HL-60 (cell line): Measurements from ENCODE around the gene MAGED1.

Experiments
- DNase-seq, 2 experiments: peaks; one replicate each; pipeline ENCODE4 v3.0.0-alpha.2; 2010 to 2020; ENCODE audit warnings: low read depth in 1 of 2, low spot score in 1 of 2
- H3K27ac ChIP-seq: fragments of 250-450 bp; sonication (Bioruptor Pico); replicated peaks from 2 replicates; pipeline ENCODE4 v1.5.1; 2020; ENCODE audit warnings: mild to moderate bottlenecking, moderate library complexity
- H3K27me3 ChIP-seq: fragments of 250-450 bp; sonication (Bioruptor Pico); 2 replicates; pipeline ENCODE4 v1.5.1; 2021; ENCODE audit warnings: mild to moderate bottlenecking, moderate library complexity; ENCODE audit not compliant: insufficient read depth, poor library complexity, severe bottlenecking
- H3K4me3 ChIP-seq: replicated peaks from 2 replicates; pipeline ENCODE4 v1.5.1; 2011; ENCODE audit warnings: mild to moderate bottlenecking, control low read depth, low read length; ENCODE audit not compliant: insufficient read depth
- GABPA ChIP-seq: IDR thresholded peaks from 2 replicates; pipeline ENCODE4 v1.6.1; 2012; ENCODE audit warnings: low read depth
- POLR2AphosphoS5 ChIP-seq: IDR thresholded peaks from 2 replicates; pipeline ENCODE4 v1.6.1; 2012; ENCODE audit warnings: low read depth
- SPI1 ChIP-seq: IDR thresholded peaks from 2 replicates; pipeline ENCODE4 v1.6.1; 2012; ENCODE audit warnings: low read depth, mild to moderate bottlenecking, borderline replicate concordance
- TF ChIP-seq, protein P1 (sequence below): IDR thresholded peaks from one replicate; pipeline ENCODE4 v1.5.1; 2011; ENCODE audit warnings: low read length, control low read depth, inconsistent platforms; ENCODE audit not compliant: insufficient read depth
- TF ChIP-seq, protein P2 (sequence below): IDR thresholded peaks from 2 replicates; pipeline ENCODE4 v1.6.1; 2012; ENCODE audit warnings: low read depth; ENCODE audit not compliant: insufficient replicate concordance

Gene MAGED1

DNA sequence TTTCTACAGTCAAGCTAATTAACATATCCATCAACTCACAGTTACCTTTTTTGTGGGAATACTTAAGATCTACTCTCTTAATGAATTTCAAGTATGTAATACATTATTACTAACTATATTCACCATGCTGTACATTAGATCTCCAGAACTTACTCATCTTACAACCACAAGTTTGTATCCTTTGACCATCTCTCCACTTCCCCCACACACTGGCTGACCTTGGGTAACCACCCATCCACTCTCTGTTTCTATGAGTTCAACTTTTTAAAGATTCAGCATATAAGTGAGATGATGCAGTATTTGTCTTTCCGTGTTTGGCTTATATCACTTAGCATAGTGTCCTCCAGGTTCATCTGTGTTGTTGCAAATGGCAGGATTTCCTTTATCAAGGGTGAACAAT, 30.5 kb upstream of the MAGED1 start:
- TF ChIP-seq, protein P1, sequence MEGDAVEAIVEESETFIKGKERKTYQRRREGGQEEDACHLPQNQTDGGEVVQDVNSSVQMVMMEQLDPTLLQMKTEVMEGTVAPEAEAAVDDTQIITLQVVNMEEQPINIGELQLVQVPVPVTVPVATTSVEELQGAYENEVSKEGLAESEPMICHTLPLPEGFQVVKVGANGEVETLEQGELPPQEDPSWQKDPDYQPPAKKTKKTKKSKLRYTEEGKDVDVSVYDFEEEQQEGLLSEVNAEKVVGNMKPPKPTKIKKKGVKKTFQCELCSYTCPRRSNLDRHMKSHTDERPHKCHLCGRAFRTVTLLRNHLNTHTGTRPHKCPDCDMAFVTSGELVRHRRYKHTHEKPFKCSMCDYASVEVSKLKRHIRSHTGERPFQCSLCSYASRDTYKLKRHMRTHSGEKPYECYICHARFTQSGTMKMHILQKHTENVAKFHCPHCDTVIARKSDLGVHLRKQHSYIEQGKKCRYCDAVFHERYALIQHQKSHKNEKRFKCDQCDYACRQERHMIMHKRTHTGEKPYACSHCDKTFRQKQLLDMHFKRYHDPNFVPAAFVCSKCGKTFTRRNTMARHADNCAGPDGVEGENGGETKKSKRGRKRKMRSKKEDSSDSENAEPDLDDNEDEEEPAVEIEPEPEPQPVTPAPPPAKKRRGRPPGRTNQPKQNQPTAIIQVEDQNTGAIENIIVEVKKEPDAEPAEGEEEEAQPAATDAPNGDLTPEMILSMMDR = no peak
- TF ChIP-seq, protein P2, sequence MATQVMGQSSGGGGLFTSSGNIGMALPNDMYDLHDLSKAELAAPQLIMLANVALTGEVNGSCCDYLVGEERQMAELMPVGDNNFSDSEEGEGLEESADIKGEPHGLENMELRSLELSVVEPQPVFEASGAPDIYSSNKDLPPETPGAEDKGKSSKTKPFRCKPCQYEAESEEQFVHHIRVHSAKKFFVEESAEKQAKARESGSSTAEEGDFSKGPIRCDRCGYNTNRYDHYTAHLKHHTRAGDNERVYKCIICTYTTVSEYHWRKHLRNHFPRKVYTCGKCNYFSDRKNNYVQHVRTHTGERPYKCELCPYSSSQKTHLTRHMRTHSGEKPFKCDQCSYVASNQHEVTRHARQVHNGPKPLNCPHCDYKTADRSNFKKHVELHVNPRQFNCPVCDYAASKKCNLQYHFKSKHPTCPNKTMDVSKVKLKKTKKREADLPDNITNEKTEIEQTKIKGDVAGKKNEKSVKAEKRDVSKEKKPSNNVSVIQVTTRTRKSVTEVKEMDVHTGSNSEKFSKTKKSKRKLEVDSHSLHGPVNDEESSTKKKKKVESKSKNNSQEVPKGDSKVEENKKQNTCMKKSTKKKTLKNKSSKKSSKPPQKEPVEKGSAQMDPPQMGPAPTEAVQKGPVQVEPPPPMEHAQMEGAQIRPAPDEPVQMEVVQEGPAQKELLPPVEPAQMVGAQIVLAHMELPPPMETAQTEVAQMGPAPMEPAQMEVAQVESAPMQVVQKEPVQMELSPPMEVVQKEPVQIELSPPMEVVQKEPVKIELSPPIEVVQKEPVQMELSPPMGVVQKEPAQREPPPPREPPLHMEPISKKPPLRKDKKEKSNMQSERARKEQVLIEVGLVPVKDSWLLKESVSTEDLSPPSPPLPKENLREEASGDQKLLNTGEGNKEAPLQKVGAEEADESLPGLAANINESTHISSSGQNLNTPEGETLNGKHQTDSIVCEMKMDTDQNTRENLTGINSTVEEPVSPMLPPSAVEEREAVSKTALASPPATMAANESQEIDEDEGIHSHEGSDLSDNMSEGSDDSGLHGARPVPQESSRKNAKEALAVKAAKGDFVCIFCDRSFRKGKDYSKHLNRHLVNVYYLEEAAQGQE = no peak
- no peak for TF ChIP-seq POLR2AphosphoS5
- TF ChIP-seq GABPA = no peak
- TF ChIP-seq SPI1 = no peak
- Histone ChIP-seq H3K27me3 (no peaks in the 10 kb centered on the region), H3K4me3 (no peak overlapping the region), H3K27ac (no peak overlapping the region)
- DNase-seq = no peak

GRCh38 chrX:51866210-51866609, 27.2 kb upstream of the MAGED1 start:
- H3K27me3 ChIP-seq = no peaks in the 10 kb centered on the region
- no peak for DNase-seq
- no peak overlapping the region for H3K4me3 ChIP-seq
- no peak overlapping the region for H3K27ac ChIP-seq
- TF ChIP-seq POLR2AphosphoS5 (no peak), GABPA (no peak), SPI1 (no peak)
- TF ChIP-seq, protein P1 = no peak
- TF ChIP-seq, protein P2 = no peak

GRCh38 chrX:51867626-51868025, 25.8 kb upstream of the MAGED1 start:
- no peak overlapping the region for H3K27ac ChIP-seq
- H3K4me3 ChIP-seq = no peak overlapping the region
- TF ChIP-seq, protein P1 = no peak
- no peak for TF ChIP-seq GABPA
- TF ChIP-seq POLR2AphosphoS5 = no peak
- TF ChIP-seq, protein P2 = no peak
- TF ChIP-seq SPI1 = no peak

More at GRCh38 chrX:51867626-51868025, 25.8 kb upstream of the MAGED1 start:
- no peaks in the 10 kb centered on the region for H3K27me3 ChIP-seq
- no peak for DNase-seq
